HG02678 (cell line): ENCODE data around the gene CABLES2.
"Not testable (repeated sequence)": the region's sequence is repeated elsewhere in the genome, so short reads cannot be mapped to it uniquely, and the experiment has no call there.

ENCODE experiments used
- ATAC-seq: cut with Tn5 transposase; IDR thresholded peaks from one replicate; pipeline ENCODE4 v1.9.1; 2021; ENCODE audit warnings: mild to moderate bottlenecking, moderate library complexity; ENCODE audit not compliant: unreplicated experiment

The CABLES2 gene

GRCh38 chr20:62374331-62375152 lies 32.5 kb downstream of the CABLES2 start:
- no peak for ATAC-seq

GRCh38 chr20:62373631-62374179 lies 33.4 kb downstream of the CABLES2 start:
- ATAC-seq, result not testable (repeated sequence)

- ATAC-seq, result no peak
These were observed 34.8 kb downstream of the CABLES2 start for GRCh38 chr20:62372042-62372993.

- no peak for ATAC-seq
These were observed 35.5 kb downstream of the CABLES2 start for GRCh38 chr20:62371588-62372041.

- no peak for ATAC-seq
These were observed 36.1 kb downstream of the CABLES2 start for GRCh38 chr20:62370807-62371587.

GRCh38 chr20:62370115-62370806 lies 36.8 kb downstream of the CABLES2 start:
- no peak for ATAC-seq

- no peak for ATAC-seq
These were observed 37.3 kb downstream of the CABLES2 start for GRCh38 chr20:62369815-62370114.

- no peak for ATAC-seq
These were observed 37.9 kb downstream of the CABLES2 start for GRCh38 chr20:62368976-62369814.

GRCh38 chr20:62368392-62368975 lies 38.6 kb downstream of the CABLES2 start:
- no peak for ATAC-seq

GRCh38 chr20:62367633-62368391 lies 39.3 kb downstream of the CABLES2 start:
- ATAC-seq, result no peak

- ATAC-seq, result no peak
These were observed 39.9 kb downstream of the CABLES2 start, which contains the start of gene LAMA5 for GRCh38 chr20:62367136-62367632. Gene LAMA5 (minus strand): TSS chr20:62367312. CDS start chr20:62367245, 67 bp downstream.

- ATAC-seq, result no peak
These were observed 40.5 kb downstream of the CABLES2 start for GRCh38 chr20:62366370-62367135.

GRCh38 chr20:62365814-62366369 lies 41.2 kb downstream of the CABLES2 start:
- no peak for ATAC-seq

- ATAC-seq, result no peak
These were observed 42.0 kb downstream of the CABLES2 start for GRCh38 chr20:62364911-62365736.

GRCh38 chr20:62363920-62364851 lies 42.9 kb downstream of the CABLES2 start:
- ATAC-seq, result no peak
